ENCODE results near the gene PI4KB.

The PI4KB gene

GRCh38 chr1:151267760-151268159 lies 59.5 kb downstream of the PI4KB start:
- Histone ChIP-seq H3K4me1 (ENCODE audit: insufficient read depth, poor library complexity, severe bottlenecking) (no peaks in the 10 kb centered on the region), H3K27me3 (ENCODE audit: insufficient read depth, poor library complexity, severe bottlenecking) (no peaks in the 10 kb centered on the region), H3K4me3 (ENCODE audit: severe bottlenecking) (no peak overlapping the region), H3K9me3 (ENCODE audit: severe bottlenecking) (no peaks in the 10 kb centered on the region), H3K36me3 (ENCODE audit: low read depth) (peaks cover 42% of the 10 kb centered on the region), H3K27ac (ENCODE audit: poor library complexity, severe bottlenecking) (peak overlapping the region; percentile 31)
- ATAC-seq (ENCODE audit: low read depth) (peak; percentile 58), DNase-seq (ENCODE audit: low spot score) (no peak)
- TF ChIP-seq CTCF (IDR thresholded peaks at IDR 0.05; ENCODE audit: poor library complexity, severe bottlenecking): no peak

DNA sequence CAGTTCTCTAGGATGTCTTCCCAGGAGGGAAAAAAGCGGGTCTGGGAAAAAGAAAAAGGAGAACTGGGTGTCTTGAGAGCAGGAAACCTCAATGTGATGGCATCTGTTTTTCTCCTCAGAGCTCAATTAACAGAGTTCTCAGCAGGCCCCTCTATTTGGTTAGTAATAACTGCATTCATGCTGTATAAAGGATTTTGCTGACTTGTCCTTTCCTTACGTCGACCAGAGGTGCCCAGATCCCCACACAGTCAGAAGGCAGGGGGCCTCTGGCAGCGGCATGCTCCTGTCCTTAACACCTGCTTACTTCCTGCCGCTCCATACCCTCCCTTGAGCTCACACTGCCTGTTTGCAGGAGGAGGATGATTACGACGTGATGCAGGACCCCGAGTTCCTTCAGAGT lies 60.4 kb downstream of the PI4KB start:
- H3K4me3 ChIP-seq (ENCODE audit: severe bottlenecking): no peak overlapping the region
- ATAC-seq (ENCODE audit: low read depth) (no peak), DNase-seq (ENCODE audit: low spot score) (no peak)
- TF ChIP-seq CTCF (IDR thresholded peaks at IDR 0.05; ENCODE audit: poor library complexity, severe bottlenecking): no peak
- no peaks in the 10 kb centered on the region for H3K27me3 ChIP-seq (ENCODE audit: insufficient read depth, poor library complexity, severe bottlenecking)
- peak overlapping the region; percentile 31 for H3K27ac ChIP-seq (ENCODE audit: poor library complexity, severe bottlenecking)
- H3K4me1 ChIP-seq (ENCODE audit: insufficient read depth, poor library complexity, severe bottlenecking): no peaks in the 10 kb centered on the region
- peaks cover 51% of the 10 kb centered on the region for H3K36me3 ChIP-seq (ENCODE audit: low read depth)
- H3K9me3 ChIP-seq (ENCODE audit: severe bottlenecking): no peaks in the 10 kb centered on the region

DNA sequence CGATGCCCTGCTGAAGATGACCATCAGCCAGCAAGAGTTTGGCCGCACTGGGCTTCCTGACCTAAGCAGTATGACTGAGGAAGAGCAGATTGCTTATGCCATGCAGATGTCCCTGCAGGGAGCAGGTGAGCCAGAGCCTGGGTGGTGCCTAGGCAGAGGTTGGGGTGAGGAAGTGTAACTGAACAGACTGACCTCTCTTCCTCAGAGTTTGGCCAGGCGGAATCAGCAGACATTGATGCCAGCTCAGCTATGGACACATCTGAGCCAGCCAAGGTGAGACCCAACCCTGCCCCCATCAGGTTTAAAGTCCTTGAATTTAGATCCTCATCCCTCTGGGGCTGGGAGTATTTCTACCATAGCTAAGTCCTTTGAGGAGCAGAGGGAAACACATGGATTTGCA lies 60.9 kb downstream of the PI4KB start:
- no peak for ATAC-seq (ENCODE audit: low read depth)
- H3K4me3 ChIP-seq (ENCODE audit: severe bottlenecking): no peak overlapping the region
- H3K9me3 ChIP-seq (ENCODE audit: severe bottlenecking): no peaks in the 10 kb centered on the region
- peaks cover 56% of the 10 kb centered on the region for H3K36me3 ChIP-seq (ENCODE audit: low read depth)
- no peak overlapping the region for H3K27ac ChIP-seq (ENCODE audit: poor library complexity, severe bottlenecking)
- H3K27me3 ChIP-seq (ENCODE audit: insufficient read depth, poor library complexity, severe bottlenecking): no peaks in the 10 kb centered on the region
- H3K4me1 ChIP-seq (ENCODE audit: insufficient read depth, poor library complexity, severe bottlenecking): no peaks in the 10 kb centered on the region
- DNase-seq (ENCODE audit: low spot score): no peak
- TF ChIP-seq CTCF (IDR thresholded peaks at IDR 0.05; ENCODE audit: poor library complexity, severe bottlenecking): no peak

DNA sequence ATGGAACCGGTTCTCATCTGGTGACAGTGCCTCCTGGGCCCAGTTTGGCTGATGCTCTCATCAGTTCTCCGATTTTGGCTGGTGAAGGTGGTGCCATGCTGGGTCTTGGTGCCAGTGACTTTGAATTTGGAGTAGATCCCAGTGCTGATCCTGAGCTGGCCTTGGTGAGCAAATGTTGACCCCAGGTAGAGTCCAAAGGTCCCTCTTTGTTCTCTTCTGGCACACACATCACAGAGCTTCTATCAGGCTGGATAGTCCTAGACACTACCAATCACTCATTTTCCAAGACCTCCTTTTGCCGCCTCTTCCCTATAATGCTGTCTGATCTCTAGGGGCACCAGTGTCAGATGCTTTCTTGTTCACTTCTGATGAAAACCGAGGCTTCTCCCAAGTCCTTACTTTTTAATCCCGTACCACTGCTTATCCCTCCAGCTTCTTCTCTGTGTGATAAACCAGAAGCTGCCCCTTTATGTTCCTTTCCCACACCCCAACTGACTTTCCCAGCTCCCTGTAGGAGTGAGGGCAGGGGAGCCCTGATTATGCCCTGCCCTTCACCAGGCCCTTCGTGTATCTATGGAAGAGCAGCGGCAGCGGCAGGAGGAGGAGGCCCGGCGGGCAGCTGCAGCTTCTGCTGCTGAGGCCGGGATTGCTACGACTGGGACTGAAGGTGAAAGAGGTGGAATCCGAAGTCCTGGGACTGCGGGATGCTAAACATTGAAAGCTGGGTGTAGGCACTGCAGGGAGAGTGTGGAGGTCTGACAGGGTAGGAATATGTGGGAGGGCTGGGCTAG lies 61.6 kb downstream of the PI4KB start:
- DNase-seq (ENCODE audit: low spot score) (no peak), ATAC-seq (ENCODE audit: low read depth) (no peak)
- H3K4me3 ChIP-seq (ENCODE audit: severe bottlenecking): no peak overlapping the region
- no peak for TF ChIP-seq CTCF (IDR thresholded peaks at IDR 0.05; ENCODE audit: poor library complexity, severe bottlenecking)
- H3K27ac ChIP-seq (ENCODE audit: poor library complexity, severe bottlenecking): no peak overlapping the region
- peaks cover 56% of the 10 kb centered on the region for H3K36me3 ChIP-seq (ENCODE audit: low read depth)
- H3K4me1 ChIP-seq (ENCODE audit: insufficient read depth, poor library complexity, severe bottlenecking): no peaks in the 10 kb centered on the region
- H3K9me3 ChIP-seq (ENCODE audit: severe bottlenecking): no peaks in the 10 kb centered on the region
- no peaks in the 10 kb centered on the region for H3K27me3 ChIP-seq (ENCODE audit: insufficient read depth, poor library complexity, severe bottlenecking)

DNA sequence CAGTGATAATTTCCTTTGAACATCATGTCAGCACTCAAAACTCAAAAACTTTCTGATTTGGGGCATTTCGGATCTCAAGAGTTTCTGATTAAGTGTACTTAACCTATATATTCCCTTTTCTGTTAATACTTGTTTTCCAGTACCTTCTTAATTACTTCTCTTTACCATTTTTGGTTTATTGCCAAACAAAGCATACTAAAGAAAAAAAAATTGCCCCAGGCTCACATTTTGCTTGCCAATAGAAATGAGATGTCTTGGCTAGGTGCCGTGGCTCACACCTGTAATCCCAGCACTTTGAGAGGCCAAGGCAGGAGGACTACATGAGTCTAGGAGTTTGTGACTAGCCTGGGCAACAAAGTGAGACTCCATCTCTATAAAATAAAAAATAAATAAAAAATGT lies 67.9 kb downstream of the PI4KB start:
- DNase-seq (ENCODE audit: low spot score): no peak
- Histone ChIP-seq H3K27me3 (ENCODE audit: insufficient read depth, poor library complexity, severe bottlenecking) (no peaks in the 10 kb centered on the region), H3K4me1 (ENCODE audit: insufficient read depth, poor library complexity, severe bottlenecking) (peaks cover 8% of the 10 kb centered on the region), H3K27ac (ENCODE audit: poor library complexity, severe bottlenecking) (no peak overlapping the region), H3K9me3 (ENCODE audit: severe bottlenecking) (no peaks in the 10 kb centered on the region), H3K36me3 (ENCODE audit: low read depth) (peaks cover 44% of the 10 kb centered on the region), H3K4me3 (ENCODE audit: severe bottlenecking) (no peak overlapping the region)
- ATAC-seq (ENCODE audit: low read depth): no peak
- TF ChIP-seq CTCF (IDR thresholded peaks at IDR 0.05; ENCODE audit: poor library complexity, severe bottlenecking): no peak

All from RWPE2 (cell line).